ENCODE results near the gene CCDC80.

DNA sequence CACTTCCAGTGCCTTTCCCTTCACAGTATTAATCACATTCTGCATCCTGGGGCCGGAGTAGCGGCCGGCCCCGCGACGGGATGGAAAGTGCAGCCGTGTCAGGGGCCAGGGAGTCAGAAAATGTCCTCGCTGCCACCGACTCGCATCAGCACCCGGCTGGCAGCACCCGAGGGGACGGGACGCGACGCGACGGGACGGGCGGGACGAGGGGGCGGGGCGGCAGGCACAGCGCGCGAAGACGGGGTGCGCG lies 79.5 kb downstream of the CCDC80 start:
- TF ChIP-seq, protein P1, sequence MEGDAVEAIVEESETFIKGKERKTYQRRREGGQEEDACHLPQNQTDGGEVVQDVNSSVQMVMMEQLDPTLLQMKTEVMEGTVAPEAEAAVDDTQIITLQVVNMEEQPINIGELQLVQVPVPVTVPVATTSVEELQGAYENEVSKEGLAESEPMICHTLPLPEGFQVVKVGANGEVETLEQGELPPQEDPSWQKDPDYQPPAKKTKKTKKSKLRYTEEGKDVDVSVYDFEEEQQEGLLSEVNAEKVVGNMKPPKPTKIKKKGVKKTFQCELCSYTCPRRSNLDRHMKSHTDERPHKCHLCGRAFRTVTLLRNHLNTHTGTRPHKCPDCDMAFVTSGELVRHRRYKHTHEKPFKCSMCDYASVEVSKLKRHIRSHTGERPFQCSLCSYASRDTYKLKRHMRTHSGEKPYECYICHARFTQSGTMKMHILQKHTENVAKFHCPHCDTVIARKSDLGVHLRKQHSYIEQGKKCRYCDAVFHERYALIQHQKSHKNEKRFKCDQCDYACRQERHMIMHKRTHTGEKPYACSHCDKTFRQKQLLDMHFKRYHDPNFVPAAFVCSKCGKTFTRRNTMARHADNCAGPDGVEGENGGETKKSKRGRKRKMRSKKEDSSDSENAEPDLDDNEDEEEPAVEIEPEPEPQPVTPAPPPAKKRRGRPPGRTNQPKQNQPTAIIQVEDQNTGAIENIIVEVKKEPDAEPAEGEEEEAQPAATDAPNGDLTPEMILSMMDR (IDR thresholded peaks at IDR 0.05), result no peak
- TF ChIP-seq POLR2A (IDR thresholded peaks at IDR 0.05), result no peak

All from Peyer's patch (tissue), 4 donors.